Colonic mucosa (tissue), 4 donors: ENCODE data around the gene SMURF1. TPM values are rescaled to one million over a fixed set of nuclear protein-coding genes. Genes with fewer than 3 reads are reported as not detected.
A peak's percentile ranks its signal among the peaks of the same experiment; 100 is the strongest.

Experiments used
- DNase-seq: peaks from one replicate; pipeline ENCODE4 v3.0.0-alpha.2; 2020
- H3K27ac ChIP-seq: fragments of 200-600 bp; one replicate; pipeline ENCODE4 v1.8.0; 2021
- H3K27me3 ChIP-seq: fragments of 200-600 bp; one replicate; pipeline ENCODE4 v1.8.0; 2021
- H3K36me3 ChIP-seq: fragments of 200-600 bp; one replicate; pipeline ENCODE4 v1.8.0; 2021
- H3K4me1 ChIP-seq: fragments of 200-600 bp; one replicate; pipeline ENCODE4 v1.8.0; 2021; ENCODE audit warnings: mild to moderate bottlenecking
- H3K4me3 ChIP-seq: fragments of 200-600 bp; one replicate; pipeline ENCODE4 v1.8.0; 2021
- H3K9ac ChIP-seq, 2 donors: one replicate each; pipeline ENCODE4 v1.7.0; 2013; ENCODE audit warnings: control low read depth in 2 of 2, low read depth in 2 of 2, low read length in 2 of 2
- H3K9me3 ChIP-seq: fragments of 200-600 bp; one replicate; pipeline ENCODE4 v1.8.0; 2021
- CTCF ChIP-seq: fragments of 200-600 bp; IDR thresholded peaks from one replicate; pipeline ENCODE4 v1.8.0; 2022; ENCODE audit warnings: antibody characterized with exemption, mild to moderate bottlenecking
- intact Hi-C: fragments of 100-400 bp; cut with DNase I; formaldehyde crosslinking; loops from one replicate; pipeline ENCODE4 v1.14.1; 2022
- total RNA-seq, 2 donors: library from RNA; stranded (reverse); fragmentation: NEBNext Ultra II Directional in 1 of 2; extraction: Animal tissue kit (Norgen Biotek cat#: 25700) in 1 of 2; gene quantifications; one replicate each; pipeline ENCODE4 v1.2.1, GENCODE V29; 2021
- donor health status: healthy.
- donor health status: DM: no; HTN: no; CAD: no.
- donor health status: DM: no; HTN: no; CAD: no.

The SMURF1 gene
- total RNA-seq, 2 donors from 2014 or later: 26.8 to 35.5 TPM

GRCh38 chr7:99155211-99155610 is 11.3 kb upstream of the SMURF1 start:
- Histone ChIP-seq H3K36me3 (no peaks in the 10 kb centered on the region), H3K4me3 (no peak overlapping the region), H3K27ac (peak overlapping the region; percentile 53), H3K9ac (no peak overlapping the region), H3K9me3 (no peaks in the 10 kb centered on the region), H3K27me3 (no peaks in the 10 kb centered on the region), H3K4me1 (no peaks in the 10 kb centered on the region)
- intact Hi-C loops: no loop called here
- no peak for DNase-seq
- TF ChIP-seq CTCF: no peak

GRCh38 chr7:99146979-99147378 is 3.1 kb upstream of the SMURF1 start:
- Histone ChIP-seq H3K9ac (no peak overlapping the region), H3K9me3 (no peaks in the 10 kb centered on the region), H3K36me3 (no peaks in the 10 kb centered on the region), H3K27me3 (no peaks in the 10 kb centered on the region), H3K4me3 (no peak overlapping the region), H3K4me1 (no peaks in the 10 kb centered on the region), H3K27ac (no peak overlapping the region)
- no peak for TF ChIP-seq CTCF
- intact Hi-C loops: loop anchor here (10.0 kb wide), 1 partner anchor 102 kb away; no protein-coding TSS in a partner anchor
- DNase-seq: no peak

GRCh38 chr7:99143521-99143852 is 421 bp downstream of the SMURF1 start:
- no peak for TF ChIP-seq CTCF
- H3K27ac ChIP-seq: peak overlapping the region; percentile 98
- no peaks in the 10 kb centered on the region for H3K36me3 ChIP-seq
- intact Hi-C loops: loop anchor here (10.0 kb wide), 1 partner anchor 99 kb away; no protein-coding TSS in a partner anchor
- H3K4me3 ChIP-seq: peak overlapping the region; percentile 96
- H3K4me1 ChIP-seq: no peaks in the 10 kb centered on the region
- peak overlapping the region; percentile 26 to 82 for H3K9ac ChIP-seq
- no peak for DNase-seq
- no peaks in the 10 kb centered on the region for H3K9me3 ChIP-seq
- no peaks in the 10 kb centered on the region for H3K27me3 ChIP-seq

- no peak for TF ChIP-seq CTCF
- Histone ChIP-seq H3K27me3 (no peaks in the 10 kb centered on the region), H3K36me3 (no peaks in the 10 kb centered on the region), H3K4me3 (peak overlapping the region; percentile 96), H3K4me1 (no peaks in the 10 kb centered on the region), H3K27ac (peak overlapping the region; percentile 98), H3K9ac (peak overlapping the region in 1 of 2 donors; percentile 58), H3K9me3 (no peaks in the 10 kb centered on the region)
- intact Hi-C loops: loop anchor here (10.0 kb wide), 1 partner anchor 98 kb away; no protein-coding TSS in a partner anchor
- DNase-seq: peak; percentile 99
Measured at GRCh38 chr7:99142727-99143520, 984 bp downstream of the SMURF1 start.

GRCh38 chr7:99141841-99142726 is 1.8 kb downstream of the SMURF1 start:
- H3K4me1 ChIP-seq: no peaks in the 10 kb centered on the region
- no peaks in the 10 kb centered on the region for H3K9me3 ChIP-seq
- no peaks in the 10 kb centered on the region for H3K36me3 ChIP-seq
- H3K27ac ChIP-seq: peak overlapping the region; percentile 98
- H3K27me3 ChIP-seq: no peaks in the 10 kb centered on the region
- peak overlapping the region; percentile 96 for H3K4me3 ChIP-seq
- TF ChIP-seq CTCF: no peak
- intact Hi-C loops: loop anchor here (10.0 kb wide), 1 partner anchor 97 kb away; no protein-coding TSS in a partner anchor
- DNase-seq: peak; percentile 84
- H3K9ac ChIP-seq: peak overlapping the region; percentile 72 to 80
